GM20431 (cell line): Measurements from ENCODE around the gene CYFIP1.

ENCODE experiments used
- in situ Hi-C: fragments of 300-500 bp; cut with MseI, MboI; formaldehyde crosslinking; loops from one replicate; pipeline ENCODE4 v1.15.0; 2020; ENCODE audit warnings: low sequenced_read_pairs; ENCODE audit not compliant: unreplicated experiment

CYFIP1 gene

DNA sequence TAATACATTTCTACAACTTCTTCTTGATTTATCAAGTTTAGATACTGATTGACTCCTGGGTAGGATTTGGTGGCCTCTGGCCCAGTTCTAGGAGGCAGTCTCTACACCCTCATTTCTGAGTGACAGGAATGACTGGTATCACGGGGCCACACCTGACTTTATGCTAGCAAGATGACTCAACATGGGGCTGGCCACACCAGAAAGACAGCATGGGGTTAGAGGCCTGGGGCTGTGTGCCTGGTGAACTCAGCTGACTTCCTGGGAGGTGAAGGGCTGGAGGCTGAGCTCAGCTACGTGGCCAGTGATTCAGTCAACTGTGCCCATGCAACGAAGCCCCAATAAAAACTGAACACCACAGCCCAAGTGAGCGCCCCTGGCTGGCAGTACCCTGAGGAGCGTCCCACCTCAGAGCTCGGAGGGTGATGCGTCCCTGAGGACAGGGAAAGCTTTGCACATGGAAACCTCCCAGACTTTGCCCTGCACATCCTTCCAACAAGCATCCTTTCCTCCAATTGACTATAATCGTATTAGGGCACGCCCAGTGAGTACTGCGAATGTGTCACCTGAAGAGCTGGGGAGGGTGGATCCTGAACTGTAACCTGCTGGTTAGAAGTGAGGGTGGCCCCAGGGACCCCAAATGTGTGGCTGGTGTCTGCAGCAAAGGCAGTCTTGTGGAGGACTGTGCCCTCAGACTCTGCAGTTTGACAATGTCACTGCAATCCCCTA is 84.5 kb downstream of the CYFIP1 start:
- in situ Hi-C loops = no loop called here

DNA sequence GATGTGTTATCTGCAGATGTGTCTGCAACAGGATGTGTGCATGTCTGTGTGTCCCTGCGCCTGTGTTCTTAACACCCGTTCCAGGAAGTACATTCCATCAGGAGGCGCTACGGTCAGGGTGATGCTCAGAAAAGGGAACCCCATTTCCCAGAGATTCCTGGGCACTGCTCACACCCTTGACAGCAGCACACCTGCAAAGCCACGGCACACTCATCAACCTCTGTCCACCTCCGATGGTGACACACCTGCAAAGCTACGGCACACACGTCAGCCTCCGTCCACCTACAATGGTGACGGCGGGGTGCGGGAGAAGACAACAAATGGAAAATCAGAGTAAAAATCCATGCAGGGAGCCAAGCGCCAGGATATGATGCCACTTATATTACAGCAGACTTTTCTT is 86.3 kb downstream of the CYFIP1 start:
- in situ Hi-C loops = no loop called here

- in situ Hi-C loops = no loop called here
Measured at GRCh38 chr15:22893081-22893480, 87.1 kb downstream of the CYFIP1 start.

- in situ Hi-C loops = no loop called here
Measured at GRCh38 chr15:22892333-22892732, 87.8 kb downstream of the CYFIP1 start.

- in situ Hi-C loops = no loop called here
Measured at GRCh38 chr15:22891426-22892210, 88.5 kb downstream of the CYFIP1 start.

GRCh38 chr15:22890296-22890695 is 89.9 kb downstream of the CYFIP1 start:
- in situ Hi-C loops = no loop called here

DNA sequence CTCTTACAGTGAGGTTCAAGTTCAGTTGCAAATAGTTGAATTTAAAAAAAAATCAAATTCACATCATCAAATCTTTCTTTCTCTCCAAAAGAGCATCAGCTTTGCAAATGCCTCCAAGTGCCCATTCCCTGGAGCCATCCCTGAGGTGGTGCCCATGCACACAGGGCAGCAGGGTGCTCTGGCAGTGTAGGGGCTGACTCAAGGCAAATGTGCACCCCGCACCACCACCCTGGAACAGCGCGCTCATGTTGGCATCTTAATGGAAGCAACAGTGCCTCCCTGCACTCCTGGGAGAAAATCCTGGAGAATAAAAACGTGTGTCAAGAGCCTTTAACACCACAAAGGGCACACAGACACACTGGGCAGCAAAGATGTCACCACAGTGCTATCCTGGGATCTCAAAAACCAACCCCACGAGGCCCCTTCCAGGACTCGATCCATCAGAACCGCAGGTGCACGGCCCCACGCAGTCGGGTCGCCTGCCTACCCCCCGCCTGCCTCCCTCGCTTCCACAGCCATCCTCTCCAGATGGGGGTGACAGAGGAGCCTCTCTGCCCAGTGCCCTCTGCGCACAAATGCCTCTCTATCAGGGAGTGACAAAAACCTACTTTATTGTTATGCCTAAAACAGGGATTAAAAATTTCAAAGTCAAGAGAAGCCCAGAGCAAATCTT is 90.9 kb downstream of the CYFIP1 start:
- in situ Hi-C loops = no loop called here

DNA sequence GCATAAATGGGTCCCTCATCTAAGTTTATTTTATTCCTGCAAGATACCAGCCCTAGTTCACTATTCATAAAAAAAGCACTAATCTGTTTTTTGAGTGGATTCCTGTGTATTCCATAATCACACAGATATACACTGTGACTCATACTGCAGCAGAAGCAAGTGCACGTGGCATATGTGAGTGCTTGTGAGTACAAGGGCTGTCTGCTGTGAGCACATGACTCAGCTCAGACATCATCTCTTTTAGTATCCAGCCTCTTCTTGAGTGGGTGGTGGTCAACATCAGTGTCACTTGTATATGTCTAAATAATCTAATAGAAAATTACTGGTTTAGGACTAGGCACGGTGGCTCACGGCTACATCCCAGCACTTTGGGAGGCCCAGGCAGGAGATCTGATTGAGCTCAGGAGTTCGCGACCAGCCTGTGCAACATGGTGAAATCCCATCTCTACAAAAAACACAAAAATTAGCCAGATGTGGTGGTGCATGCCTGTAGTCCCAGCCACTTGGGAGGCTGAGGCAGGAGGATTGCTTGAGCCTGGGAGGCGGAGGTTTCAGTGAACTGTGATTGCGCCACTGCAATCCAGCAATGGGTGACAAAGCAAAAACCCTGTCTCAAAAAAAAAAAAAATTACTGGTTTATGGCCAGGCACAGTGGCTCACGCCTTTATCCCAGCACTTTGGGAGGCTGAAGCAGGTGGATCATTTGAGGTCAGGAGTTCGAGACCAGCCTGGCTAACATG is 91.9 kb downstream of the CYFIP1 start:
- in situ Hi-C loops = no loop called here

GRCh38 chr15:22887157-22887951 is 92.8 kb downstream of the CYFIP1 start:
- in situ Hi-C loops = no loop called here

GRCh38 chr15:22885120-22885519 is 95.0 kb downstream of the CYFIP1 start:
- in situ Hi-C loops = no loop called here

DNA sequence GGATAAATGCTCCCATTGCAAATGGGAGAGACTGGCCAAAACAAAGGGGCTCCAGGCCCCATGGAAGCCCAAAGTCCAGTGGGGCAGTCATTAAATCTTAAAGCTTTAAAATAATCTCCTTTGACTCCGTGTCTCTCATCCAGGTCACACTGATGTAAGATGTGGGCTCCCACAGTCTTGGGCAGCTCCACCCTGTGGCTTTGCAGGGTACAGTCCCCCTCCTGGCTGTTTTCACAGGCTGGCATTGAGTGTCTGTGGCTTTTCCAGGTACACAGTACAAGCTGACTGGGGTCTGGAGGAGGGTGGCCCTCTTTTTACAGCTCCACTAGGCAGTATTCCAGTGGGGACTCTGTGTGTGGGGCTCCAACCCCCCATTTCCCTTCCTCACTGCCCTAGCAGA is 95.8 kb downstream of the CYFIP1 start:
- in situ Hi-C loops = no loop called here

- in situ Hi-C loops = no loop called here
Measured at GRCh38 chr15:22883196-22883595, 97.0 kb downstream of the CYFIP1 start.

DNA sequence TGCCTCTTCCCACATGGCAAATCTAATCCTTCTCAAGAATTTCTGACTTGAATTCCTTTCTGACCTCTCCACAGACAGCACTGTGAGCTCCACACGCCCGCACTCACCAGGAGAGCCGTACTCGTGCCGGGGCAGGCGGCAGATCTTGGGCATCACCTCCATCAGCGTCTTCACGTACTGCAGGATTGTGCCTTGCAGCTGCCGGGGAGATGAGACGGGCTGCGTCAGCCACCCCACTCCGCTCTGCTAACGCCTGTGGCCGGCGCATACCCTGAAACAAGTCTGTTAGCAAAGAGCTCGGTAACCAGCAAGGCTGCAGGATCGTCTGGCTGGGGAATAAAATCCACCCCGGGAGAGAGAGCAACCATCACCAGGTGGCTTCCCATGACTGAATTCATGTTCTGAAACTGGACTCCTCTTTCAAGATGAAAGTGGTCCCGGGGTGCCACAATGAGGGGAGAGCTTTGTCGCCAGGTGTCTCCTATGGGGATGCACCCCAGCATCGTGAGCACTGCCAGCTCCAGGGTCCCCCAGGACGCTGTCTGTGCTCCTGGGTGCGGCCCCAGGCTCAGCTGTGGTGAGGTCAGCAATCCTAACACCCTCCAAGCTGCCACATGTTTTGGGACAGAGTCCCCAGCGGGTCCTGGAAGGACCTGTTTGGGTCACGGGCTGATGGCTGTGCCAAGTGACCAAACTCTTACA is 98.3 kb downstream of the CYFIP1 start:
- in situ Hi-C loops = no loop called here

DNA sequence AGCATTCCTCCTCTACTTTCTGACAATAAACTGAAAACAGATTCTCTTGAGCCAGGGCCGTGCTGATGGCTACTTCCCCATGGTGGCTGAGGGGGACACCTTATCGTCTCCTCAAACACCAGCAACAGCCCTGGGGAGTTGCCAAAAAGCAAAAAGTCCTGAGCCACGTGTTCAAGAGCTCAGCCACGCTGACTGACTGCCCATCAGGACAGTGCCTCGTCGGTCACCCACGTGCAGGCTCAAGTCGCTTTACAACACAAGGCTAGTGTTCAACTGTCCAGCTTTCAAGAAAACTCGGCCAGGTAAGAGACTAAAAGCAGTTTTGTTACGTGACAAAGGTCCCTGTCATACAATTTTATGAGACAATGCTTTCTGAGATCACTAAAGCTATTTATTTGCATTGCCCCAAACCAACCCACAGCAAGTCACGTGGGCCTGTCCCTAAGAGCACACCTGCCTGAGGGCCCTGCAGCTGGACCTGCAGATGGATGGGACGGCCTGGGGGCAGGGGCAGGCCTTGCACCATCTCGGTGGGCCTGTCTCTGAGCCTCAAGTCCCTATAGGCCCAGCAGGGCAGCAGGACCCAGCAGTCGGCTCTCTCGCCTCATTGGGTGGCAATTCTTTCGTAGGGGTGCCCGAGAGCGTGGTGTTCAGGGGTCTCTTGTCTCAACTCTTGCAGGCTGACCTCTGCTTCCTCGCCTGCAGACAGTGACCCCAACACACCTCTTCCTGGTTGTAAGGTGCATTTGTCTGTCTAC is 99.0 kb downstream of the CYFIP1 start:
- in situ Hi-C loops = no loop called here

- in situ Hi-C loops = no loop called here
Measured at GRCh38 chr15:22880068-22880980, 99.8 kb downstream of the CYFIP1 start.

GRCh38 chr15:22878103-22878502 is 102.1 kb downstream of the CYFIP1 start:
- in situ Hi-C loops = no loop called here

- in situ Hi-C loops = no loop called here
Measured at GRCh38 chr15:22877607-22878006, 102.6 kb downstream of the CYFIP1 start.
